GM18499 (cell line): ENCODE results near the gene SEPTIN2.
"Not testable (repeated sequence)": the region's sequence is repeated elsewhere in the genome, so short reads cannot be mapped to it uniquely, and the experiment has no call there.

Source experiments
- ATAC-seq: cut with Tn5 transposase; IDR thresholded peaks from one replicate; pipeline ENCODE4 v1.9.1; 2021; ENCODE audit warnings: moderate number of reproducible peaks; ENCODE audit not compliant: insufficient read depth, unreplicated experiment

The SEPTIN2 gene

GRCh38 chr2:241344925-241345651 lies 29.4 kb downstream of the SEPTIN2 start:
- ATAC-seq: no peak

DNA sequence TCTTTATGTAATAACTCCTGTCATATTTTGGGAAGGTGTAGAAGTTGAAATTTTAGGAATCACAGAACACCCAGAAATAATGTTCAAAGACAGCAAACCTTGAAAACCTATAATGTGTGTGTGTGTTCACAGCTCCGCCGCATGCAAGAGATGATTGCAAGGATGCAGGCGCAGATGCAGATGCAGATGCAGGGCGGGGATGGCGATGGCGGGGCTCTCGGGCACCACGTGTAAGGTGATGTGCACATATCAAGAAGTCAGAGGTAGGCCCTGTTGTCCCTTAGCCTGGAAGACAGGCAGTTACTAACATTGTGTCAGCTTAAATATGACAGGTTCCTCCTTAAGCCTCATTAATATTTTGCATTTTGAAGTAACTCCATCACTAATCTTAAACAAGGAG lies 34.2 kb downstream of the SEPTIN2 start:
- ATAC-seq: no peak

DNA sequence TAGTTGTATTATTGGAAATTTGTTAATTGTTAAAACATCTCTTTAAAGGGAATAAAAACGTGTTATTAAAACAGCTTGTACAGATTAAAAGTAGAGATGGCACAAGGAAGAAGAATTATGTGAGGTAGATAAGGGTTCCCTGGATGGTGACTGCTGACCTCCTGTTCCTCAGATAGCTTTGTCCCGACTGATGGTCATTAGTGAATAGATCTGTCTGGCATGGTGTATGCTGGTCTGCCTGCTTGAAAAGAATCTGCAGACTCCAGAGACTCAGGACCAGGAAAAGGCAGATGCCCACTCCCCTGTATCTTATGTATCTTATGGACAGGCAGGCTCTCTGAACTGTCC lies 34.8 kb downstream of the SEPTIN2 start:
- ATAC-seq: no peak

DNA sequence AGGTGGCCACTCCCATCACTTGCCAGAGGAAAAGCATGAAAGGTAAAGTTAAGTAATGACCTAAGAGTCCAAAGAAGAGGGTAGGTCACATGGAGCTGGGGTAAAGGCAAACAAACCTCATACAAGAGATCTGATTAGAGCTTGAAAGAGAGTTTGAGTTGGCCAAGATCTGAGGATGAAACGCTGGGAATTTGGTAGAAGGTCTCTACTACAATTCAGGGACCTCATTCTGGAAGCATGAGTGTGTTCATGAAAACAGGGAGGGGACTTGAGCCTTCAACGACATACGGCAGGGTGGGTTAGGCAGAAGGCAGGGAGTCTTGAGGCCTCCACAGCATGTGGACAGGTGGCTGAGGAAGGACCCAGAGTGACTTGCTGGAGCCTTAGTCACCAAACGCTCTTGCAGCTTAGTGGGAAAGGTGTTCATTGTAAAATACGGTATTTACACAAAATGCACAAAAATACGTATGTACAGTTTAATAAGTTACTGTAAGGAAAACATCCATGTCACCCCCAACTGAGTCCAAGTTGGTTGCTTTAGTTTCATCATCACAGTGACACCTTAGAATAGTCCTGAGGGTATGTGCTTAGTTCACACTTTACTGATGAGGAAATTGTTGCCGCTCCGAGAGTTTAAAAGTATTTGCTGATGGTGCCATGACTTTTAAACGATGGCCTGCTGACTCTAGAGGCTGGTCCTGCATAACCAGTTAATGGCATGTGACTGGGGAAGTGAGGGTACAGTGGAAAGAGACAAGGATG lies 35.3 kb downstream of the SEPTIN2 start:
- no peak for ATAC-seq

DNA sequence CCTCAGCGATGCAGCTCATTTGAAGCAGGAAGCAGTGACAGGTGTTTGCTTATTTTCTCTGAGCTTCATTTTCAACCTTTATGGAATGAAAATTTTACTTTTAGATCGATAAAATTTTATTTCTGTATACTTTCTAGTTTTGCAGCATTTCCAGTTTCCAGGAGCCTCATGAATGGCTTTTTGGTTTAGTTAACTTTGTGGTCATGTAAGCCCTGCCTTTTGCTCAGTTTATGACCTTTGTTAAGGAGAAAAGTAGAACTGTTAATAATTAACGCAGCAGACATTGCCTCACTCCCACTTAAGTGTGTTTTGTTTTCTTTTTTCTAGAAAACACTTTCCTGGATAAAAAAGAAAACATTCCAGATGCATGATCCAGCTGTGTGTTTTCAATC lies 35.9 kb downstream of the SEPTIN2 start:
- no peak for ATAC-seq

DNA sequence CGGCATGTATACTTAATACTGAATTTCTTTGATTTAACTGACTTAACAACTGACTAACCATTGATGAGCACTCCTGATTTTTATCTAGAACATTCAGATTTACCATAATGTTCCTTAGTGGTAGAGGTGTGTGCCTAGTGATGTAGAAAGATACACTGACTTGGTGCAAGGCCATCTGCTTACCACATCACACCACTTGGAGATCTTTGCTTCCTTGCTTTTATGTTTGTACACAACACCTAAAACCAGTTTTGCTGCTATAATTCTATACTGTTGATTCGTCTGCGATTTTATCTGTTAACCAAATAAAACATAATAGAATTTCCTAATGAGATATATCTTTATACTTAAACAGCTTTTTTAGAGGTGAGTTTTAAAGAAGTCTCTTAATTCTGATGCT lies 36.5 kb downstream of the SEPTIN2 start:
- ATAC-seq: no peak

DNA sequence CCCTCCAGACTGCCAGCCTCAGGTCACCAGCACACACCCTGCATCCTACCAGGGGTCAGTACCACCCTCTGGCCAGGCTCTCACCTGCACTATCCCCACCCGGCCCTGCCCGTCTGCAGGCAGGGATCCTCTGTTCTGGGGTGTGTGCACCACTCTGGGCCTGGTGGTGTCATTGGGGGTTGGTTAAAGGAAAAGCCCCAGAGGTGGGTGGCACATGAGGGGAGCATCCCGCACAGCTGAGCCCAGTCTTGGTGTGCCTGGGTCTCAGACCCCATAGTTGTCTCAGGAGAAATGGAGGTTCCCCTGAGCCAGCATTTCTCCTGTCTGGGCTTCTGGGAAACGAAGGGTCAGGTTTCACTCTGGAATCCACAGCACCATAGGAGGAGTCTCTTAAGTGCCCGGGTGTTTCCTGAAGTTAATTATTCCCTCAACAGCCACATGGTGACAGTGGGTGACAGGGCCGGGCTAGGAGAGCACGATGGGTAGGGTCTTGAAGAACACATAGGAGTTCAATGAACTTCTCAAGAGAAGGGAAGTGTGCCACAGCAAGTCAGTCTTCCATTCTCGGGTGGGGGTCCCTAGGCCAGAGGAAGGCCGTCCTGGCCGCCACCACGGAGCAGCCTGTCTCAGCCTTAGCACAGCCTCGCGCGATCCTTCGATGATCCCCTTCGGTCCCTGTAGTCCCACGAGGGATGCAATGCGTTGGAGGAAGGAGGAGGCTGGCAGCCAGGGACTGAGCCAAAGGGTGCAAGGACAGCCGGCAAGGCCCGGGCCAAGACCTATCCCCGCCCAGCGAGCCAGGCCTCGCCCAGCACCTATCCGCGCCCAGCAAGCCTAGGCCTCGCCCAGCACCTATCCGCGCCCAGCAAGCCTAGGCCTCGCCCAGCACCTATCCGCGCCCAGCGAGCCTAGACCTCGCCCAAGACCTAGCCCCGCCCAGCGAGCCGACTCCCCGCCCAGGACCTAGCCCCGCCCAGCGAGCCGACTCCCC lies 39.2 kb downstream of the SEPTIN2 start:
- ATAC-seq: no peak

DNA sequence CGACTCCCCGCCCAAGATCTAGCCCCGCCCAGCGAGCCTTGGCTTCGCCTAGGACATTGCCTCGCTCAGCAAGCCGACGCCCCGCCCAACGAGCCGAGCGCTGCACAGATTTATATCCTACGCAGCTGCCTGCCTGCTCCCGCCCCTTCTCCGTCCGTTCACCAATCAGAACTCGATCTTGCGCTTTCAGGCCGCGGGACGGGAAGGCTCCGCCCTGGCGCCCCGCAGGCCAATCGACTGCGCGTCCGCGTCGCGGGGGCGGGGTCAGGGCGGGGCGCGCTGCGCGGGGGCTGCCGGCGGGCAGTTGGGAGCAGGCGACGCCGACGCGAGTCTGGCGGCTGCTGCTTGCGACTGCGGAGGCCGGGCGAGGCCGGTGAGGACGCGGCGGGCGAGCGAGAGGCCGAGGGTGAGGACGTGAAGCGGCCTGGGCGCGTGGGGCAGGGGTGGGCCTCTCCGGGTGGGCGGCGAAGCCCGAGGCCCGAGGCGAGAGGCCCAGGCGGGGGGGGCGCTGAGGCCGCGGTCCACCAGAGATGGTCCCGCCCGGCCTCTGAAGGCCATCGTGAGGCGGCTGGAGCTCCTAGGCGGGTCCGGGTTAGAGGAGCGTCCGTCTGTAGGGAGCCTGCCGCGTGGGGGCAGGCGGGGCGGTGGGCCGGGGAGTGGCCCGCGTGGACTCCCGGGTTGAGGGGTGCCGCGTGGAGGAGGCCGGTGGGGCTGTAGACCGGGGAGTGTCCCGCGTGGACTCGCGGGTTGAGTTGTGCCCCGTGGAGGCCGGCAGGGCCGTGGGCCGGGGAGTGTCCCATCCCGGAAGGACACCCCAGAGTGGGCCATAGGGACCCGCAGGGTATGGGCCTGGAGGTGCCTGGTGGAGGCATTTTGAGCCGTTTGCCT lies 40.5 kb downstream of the SEPTIN2 start, which contains the start of gene FARP2:
TSS of gene FARP2 (plus strand) at position 303 of the 888 bp plus-strand sequence. CDS start 16,823 bp downstream, outside the sequence.
- ATAC-seq: peak; percentile 49

- ATAC-seq: no peak
Measured at GRCh38 chr2:241356871-241357260, 41.1 kb downstream of the SEPTIN2 start.

GRCh38 chr2:241357531-241357930 lies 41.8 kb downstream of the SEPTIN2 start:
- ATAC-seq: no peak

DNA sequence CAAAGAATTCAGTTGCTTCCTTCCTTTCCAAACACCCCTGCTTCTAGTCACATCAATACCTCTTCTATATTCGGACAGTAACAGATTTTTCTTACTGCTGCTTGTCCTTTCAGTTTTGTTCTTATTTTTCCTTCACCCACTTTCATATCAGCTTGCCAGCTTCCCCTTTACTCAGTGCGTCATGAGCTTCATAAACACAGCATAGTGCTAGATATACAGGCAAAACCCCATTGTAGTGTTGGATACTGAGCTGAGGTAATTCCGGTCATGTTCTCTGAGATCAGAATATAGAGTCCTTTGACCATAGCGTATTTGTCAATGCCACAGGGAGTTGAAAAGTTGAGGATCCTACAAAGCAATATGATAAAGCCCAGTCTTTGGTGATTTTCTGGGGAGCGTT lies 42.7 kb downstream of the SEPTIN2 start:
- ATAC-seq: peak; percentile 37

DNA sequence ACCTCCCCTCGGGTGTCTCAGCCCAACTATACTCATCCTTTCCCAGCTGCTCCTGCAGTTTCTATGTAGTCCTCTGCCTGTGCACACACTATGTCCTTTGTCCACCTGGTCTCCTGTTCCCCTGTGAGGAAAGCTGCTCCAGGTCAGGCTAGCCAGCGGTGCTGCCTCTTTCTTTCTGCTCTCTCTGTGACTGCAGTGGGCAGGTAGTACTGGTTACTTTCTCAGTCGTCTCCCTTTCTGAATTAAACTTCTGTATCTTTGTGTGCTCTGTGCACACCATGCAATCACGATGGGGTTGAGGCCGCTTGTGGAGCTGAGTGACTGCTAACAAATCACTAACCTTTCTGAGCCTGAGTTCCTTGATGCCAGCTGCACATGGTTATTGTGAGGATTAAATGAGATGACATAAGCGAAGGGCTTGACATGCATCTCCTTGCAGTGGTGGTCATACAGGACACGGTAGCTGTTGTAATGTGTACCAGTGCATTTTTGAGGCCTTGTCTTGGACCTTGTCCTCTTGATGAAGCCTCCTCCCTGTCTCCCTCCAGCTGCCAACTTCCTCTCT lies 43.8 kb downstream of the SEPTIN2 start:
- ATAC-seq: no peak

DNA sequence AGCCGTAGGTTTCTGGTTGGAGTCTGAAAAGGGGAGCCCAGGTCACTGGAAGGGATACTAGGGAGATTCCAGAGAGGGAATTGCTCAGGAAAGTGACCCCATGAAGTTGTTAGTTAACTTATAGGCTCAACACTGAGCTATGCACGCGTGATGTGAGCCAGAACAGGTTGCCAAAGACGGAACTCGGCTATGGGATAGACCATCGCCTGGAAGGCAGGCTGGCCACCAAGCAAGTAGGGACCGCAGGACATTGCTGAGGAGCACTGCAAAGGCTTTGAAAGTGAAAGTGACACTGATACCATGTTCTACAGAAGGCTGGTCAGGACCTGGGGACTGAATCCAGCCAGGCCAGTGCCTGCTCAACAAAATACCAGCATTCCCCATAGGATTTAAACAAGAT lies 47.7 kb downstream of the SEPTIN2 start:
- ATAC-seq: no peak

DNA sequence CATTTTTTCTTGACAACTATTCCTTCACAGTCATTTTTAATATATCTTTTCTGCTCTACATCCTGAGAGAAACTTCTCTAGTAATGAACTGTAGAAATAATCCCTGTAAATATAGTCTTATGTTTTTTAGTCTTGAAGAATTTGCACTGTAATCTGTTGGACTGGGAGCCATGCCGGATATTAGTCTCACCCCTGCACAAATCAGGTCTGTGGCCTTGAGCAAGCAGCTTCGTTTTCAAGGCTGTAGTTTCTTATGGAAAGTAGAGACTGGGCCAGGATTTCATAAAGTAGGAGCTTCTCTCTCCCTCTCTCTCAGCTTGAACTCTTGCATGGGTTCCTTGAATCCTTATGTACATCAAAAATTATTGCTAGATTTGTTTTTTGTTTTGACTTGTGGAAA lies 49.1 kb downstream of the SEPTIN2 start:
- no peak for ATAC-seq

DNA sequence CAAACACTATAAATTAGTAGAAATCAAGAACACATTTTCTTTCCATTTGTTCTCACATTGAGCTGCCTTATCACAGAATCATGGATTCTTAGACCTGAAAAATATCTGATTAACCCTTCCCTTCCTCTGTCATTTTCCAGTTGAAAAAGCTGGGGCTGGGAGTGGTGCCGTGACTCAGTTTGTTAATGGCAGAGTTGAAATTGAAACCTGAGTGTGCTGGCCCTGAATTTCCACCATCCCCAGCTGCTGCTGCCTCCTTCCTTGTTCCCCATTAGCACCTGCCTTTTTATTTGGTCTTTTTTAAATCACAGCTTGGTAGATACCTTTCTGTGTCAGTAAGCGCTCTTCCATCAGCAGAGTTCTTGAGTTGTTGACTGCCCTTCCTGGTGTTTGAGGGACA lies 51.0 kb downstream of the SEPTIN2 start:
- ATAC-seq: no peak

DNA sequence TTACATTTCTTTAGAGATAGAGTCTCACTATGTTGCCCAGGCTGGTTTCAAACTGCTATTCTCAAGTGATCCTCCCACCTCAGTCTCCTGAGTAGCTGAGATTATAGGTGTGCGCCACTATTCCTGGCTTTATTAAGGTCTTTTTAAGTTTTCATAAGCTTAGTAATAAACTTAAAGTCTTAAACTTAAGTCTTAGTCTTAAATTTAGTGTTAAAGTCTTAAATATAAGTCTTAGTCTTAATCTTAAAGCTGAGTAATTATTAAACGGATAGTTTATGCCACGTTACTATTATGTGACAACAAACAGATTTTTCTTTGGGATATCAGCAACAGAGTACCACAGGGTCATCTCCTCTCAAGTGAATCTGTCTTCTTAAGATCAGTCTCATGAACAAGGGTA lies 52.9 kb downstream of the SEPTIN2 start:
- no peak for ATAC-seq

- ATAC-seq: no peak
Measured at GRCh38 chr2:241372361-241372992, 56.8 kb downstream of the SEPTIN2 start.

DNA sequence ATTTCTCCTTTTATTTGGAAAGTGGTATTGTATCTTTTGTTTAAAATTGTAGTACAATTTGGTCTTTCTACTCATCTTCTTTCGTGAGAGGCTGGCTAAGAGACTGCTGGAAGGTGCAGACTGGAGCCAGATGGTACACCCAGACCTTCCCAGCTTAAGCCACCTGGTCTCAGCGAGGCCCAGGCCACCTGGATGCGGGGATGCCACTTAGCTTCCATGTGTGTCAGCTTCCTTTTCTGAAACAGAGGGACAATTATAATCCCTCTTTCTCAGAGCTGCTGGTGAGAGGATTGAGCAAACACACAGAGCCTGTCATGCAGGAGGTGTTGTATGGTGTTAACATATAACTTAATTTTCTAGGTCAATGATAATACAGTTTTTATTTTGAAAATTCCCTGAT lies 57.7 kb downstream of the SEPTIN2 start:
- no peak for ATAC-seq

DNA sequence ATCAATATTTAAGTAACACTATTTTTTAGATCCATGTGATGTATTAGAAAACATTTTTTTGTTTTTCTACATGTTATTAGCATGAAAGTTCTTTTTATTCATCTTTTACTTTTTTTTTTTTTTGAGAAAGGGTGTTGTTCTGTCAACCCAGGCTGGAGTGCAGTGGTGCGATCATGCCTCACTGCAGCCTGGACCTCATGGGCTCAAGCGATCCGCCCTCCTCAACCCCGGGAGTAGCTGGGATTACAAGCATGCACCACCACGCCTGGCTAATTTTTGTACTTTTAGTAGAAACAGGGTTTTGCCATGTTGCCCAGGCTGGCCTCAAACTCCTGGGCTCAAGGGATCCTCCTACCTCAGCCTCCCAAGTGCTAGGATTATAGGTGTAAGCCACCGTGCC lies 58.2 kb downstream of the SEPTIN2 start:
- ATAC-seq: not testable (repeated sequence)
